A549 (cell line): Measurements from ENCODE around the gene TSR1. TPM values are rescaled to one million over a fixed set of nuclear protein-coding genes. Genes with fewer than 3 reads are reported as not detected.
A peak's percentile ranks its signal among the peaks of the same experiment; 100 is the strongest.

Experiments used
- ATAC-seq, 2 experiments: fragments of 200-7000 bp in 1 of 2; fragments of >200 bp in 1 of 2; cut with Nextera tagmentation in 1 of 2; cut with Tn5 transposase in 1 of 2; 3 replicates each; pipeline versions ENCODE4 v1.8.0 to v1.9.1; 2018 to 2020; ENCODE audit warnings: mild to moderate bottlenecking in 1 of 2, moderate library complexity in 1 of 2
- CTCF ChIA-PET: fragments of 300-600 bp; sonication (Branson Sonifier 250); formaldehyde crosslinking; extraction: SDS; loops from one replicate; lab custom pipeline; 2021; ENCODE audit warnings: antibody characterized with exemption, inconsistent platforms; lab: Yijun Ruan, JAX
- POLR2A ChIA-PET: fragments of 350-600 bp; formaldehyde crosslinking; extraction: SDS; loops from one replicate; lab custom pipeline; 2021; ENCODE audit warnings: antibody characterized with exemption, inconsistent platforms; lab: Yijun Ruan, JAX
- DNase-seq, 2 experiments: peaks; one replicate each; pipeline versions ENCODE4 v3.0.0 to v3.0.0-alpha.2; 2011 to 2016; ENCODE audit warnings: low read depth in 1 of 2, low spot score in 1 of 2
- FAIRE-seq: peaks from 2 replicates; lab custom pipeline; 2011; peaks lifted over from hg19 to GRCh38; lab: Jason Lieb, UNC
- H3K27ac ChIP-seq, 2 experiments: fragments of >200 bp; sonication (Bioruptor Twin); formaldehyde crosslinking; 3 replicates each; pipeline ENCODE4 v1.5.1; 2016 to 2017
- H3K4me1 ChIP-seq: fragments of >200 bp; sonication (Bioruptor Twin); formaldehyde crosslinking; 3 replicates; pipeline ENCODE4 v1.6.1; 2016
- H3K4me2 ChIP-seq: fragments of >200 bp; sonication (Bioruptor Twin); formaldehyde crosslinking; 3 replicates; pipeline ENCODE4 v1.6.1; 2016
- H3K4me3 ChIP-seq: fragments of >200 bp; sonication (Bioruptor Twin); formaldehyde crosslinking; 3 replicates; pipeline ENCODE4 v1.5.1; 2016
- H3K9me3 ChIP-seq: fragments of >200 bp; sonication (Bioruptor Twin); formaldehyde crosslinking; 3 replicates; pipeline ENCODE4 v1.6.1; 2016
- CBX8 ChIP-seq: fragments of 200-600 bp; sonication (generic); IDR thresholded peaks from 2 replicates; pipeline ENCODE4 v1.6.1; 2016
- FOSL2 ChIP-seq, 2 experiments: fragments of 450-650 bp in 1 of 2; fragments of >200 bp in 1 of 2; sonication (Bioruptor Twin) in 1 of 2; formaldehyde crosslinking; IDR thresholded peaks; 2 replicates each; pipeline versions ENCODE4 v1.5.0 to v1.6.1; 2016 to 2020; ENCODE audit warnings: mild to moderate bottlenecking in 1 of 2, moderate library complexity in 1 of 2
- GATA3 ChIP-seq: IDR thresholded peaks from 2 replicates; pipeline ENCODE4 v1.6.1; 2012; ENCODE audit warnings: borderline replicate concordance
- JUN ChIP-seq, 2 experiments: fragments of >200 bp; sonication (Bioruptor Twin); formaldehyde crosslinking; IDR thresholded peaks; 2 replicates in 1 of 2; 3 replicates in 1 of 2; pipeline ENCODE4 v1.6.1; 2016 to 2017
- KDM5A ChIP-seq: fragments of 200-600 bp; sonication (generic); IDR thresholded peaks from 2 replicates; pipeline ENCODE4 v1.6.1; 2016; ENCODE audit warnings: antibody characterized with exemption, mild to moderate bottlenecking
- MAZ ChIP-seq: fragments of 150-350 bp; IDR thresholded peaks from 2 replicates; pipeline ENCODE4 v1.6.1; 2014; ENCODE audit warnings: antibody characterized with exemption, low read depth, low read length, borderline replicate concordance
- PHF8 ChIP-seq: fragments of 200-600 bp; sonication (generic); IDR thresholded peaks from 2 replicates; pipeline ENCODE4 v1.6.1; 2016; ENCODE audit warnings: low read depth, mild to moderate bottlenecking, antibody characterized with exemption, moderate library complexity, borderline replicate concordance
- POLR2AphosphoS2 ChIP-seq: conservative IDR thresholded peaks from 2 replicates; pipeline ENCODE4 v1.6.1; 2012; ENCODE audit warnings: low read length, improper control_type of control experiment, inconsistent platforms
- SREBF2 ChIP-seq: fragments of 450-650 bp; IDR thresholded peaks from 2 replicates; pipeline ENCODE4 v1.6.1; 2014; ENCODE audit warnings: mild to moderate bottlenecking, moderate library complexity
- ZNF302 ChIP-seq: fragments of 250-450 bp; sonication (Bioruptor Pico); IDR thresholded peaks from 2 replicates; pipeline ENCODE4 v1.9.0; 2021; ENCODE audit warnings: inconsistent platforms, mild to moderate bottlenecking, moderate library complexity
- WGBS: methylation state at CpG from one replicate; pipeline ENCODE4 v1.1.6; 2017; ENCODE audit errors: missing lambda C conversion rate; 5-methylcytosine and 5-hydroxymethylcytosine counted together
- polyA plus RNA-seq, 4 experiments: library from polyadenylated mRNA; depleted of rRNA in 3 of 4; stranded (reverse); fragments of >200 nt; fragmentation: RNase III in 1 of 4; extraction: RNeasy Plus Mini Kit Qiagen cat#74134 plus additional on column Dnase treatment in 1 of 4; gene quantifications; 2 replicates in 3 of 4; 3 replicates in 1 of 4; pipeline ENCODE4 v1.2.3, GENCODE V29; 2011 to 2017
- TF ChIP-seq, protein P1 (sequence below): fragments of 250-450 bp; sonication (Bioruptor Pico); IDR thresholded peaks from 2 replicates; pipeline ENCODE4 v1.5.0; 2021; ENCODE audit warnings: mild to moderate bottlenecking, moderate library complexity, borderline replicate concordance
- TF ChIP-seq, protein P2 (sequence below): fragments of >200 bp; sonication (Bioruptor Twin); formaldehyde crosslinking; IDR thresholded peaks from 3 replicates; pipeline ENCODE4 v1.6.1; 2016
- TF ChIP-seq, protein P3 (sequence below): IDR thresholded peaks from 2 replicates; pipeline ENCODE4 v1.6.1; 2012
- TF ChIP-seq, protein P4 (sequence below): fragments of >200 bp; sonication (Bioruptor Twin); formaldehyde crosslinking; IDR thresholded peaks from 2 replicates; pipeline ENCODE4 v1.6.1; 2016
- TF ChIP-seq, protein P5 (sequence below): IDR thresholded peaks from 2 replicates; pipeline ENCODE4 v1.6.1; 2012; ENCODE audit warnings: low read depth, borderline replicate concordance
- TF ChIP-seq, protein P6 (sequence below): fragments of 450-650 bp; IDR thresholded peaks from 2 replicates; pipeline ENCODE4 v1.6.1; 2014; ENCODE audit warnings: antibody characterized with exemption

The TSR1 gene
- polyA plus RNA-seq, 2 of the 4 experiments (the other 2 are of a cell fraction): 38.3 to 84.1 TPM

DNA sequence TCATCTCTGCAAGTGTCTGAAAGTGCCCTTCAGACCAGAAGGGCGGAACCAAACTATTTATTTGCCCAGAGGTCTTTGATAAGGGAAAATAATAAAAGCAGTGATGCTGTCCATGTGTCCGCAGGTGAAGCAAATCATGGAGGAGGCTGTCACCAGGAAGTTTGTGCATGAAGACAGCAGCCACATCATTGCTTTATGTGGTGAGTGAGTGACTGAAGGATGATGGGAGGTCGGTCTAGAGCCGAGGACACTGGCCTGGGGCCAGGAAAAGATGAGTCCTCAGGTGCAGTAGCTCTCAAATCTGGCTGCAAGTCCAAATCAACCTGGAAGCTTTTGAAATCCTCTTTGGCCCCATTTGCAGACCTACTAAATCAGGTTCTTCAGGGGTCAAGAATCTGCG lies 7.2 kb upstream of the TSR1 start:
- WGBS: 59% methylated on average over 5 of the region's 5 CpGs
- CTCF ChIA-PET: interaction anchor here (4.6 to 13.0 kb wide), 2 partner anchors 10 to 22 kb away, joined by 30 to 216 read pairs; no protein-coding TSS in a partner anchor
- DNase-seq (no peak), ATAC-seq (no peak), FAIRE-seq (no peak)
- no peak overlapping the region for H3K27ac ChIP-seq
- no peak for TF ChIP-seq GATA3
- no peak for TF ChIP-seq ZNF302
- TF ChIP-seq SREBF2: no peak
- TF ChIP-seq POLR2AphosphoS2: no peak
- TF ChIP-seq, protein P1, sequence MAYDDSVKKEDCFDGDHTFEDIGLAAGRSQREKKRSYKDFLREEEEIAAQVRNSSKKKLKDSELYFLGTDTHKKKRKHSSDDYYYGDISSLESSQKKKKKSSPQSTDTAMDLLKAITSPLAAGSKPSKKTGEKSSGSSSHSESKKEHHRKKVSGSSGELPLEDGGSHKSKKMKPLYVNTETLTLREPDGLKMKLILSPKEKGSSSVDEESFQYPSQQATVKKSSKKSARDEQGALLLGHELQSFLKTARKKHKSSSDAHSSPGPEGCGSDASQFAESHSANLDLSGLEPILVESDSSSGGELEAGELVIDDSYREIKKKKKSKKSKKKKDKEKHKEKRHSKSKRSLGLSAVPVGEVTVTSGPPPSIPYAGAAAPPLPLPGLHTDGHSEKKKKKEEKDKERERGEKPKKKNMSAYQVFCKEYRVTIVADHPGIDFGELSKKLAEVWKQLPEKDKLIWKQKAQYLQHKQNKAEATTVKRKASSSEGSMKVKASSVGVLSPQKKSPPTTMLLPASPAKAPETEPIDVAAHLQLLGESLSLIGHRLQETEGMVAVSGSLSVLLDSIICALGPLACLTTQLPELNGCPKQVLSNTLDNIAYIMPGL (CRISPR knock-in tag): no peak
- TF ChIP-seq KDM5A: no peak
- TF ChIP-seq CBX8: no peak
- TF ChIP-seq MAZ: no peak
- no peak overlapping the region for H3K4me3 ChIP-seq
- H3K4me2 ChIP-seq: no peak overlapping the region
- POLR2A ChIA-PET: no interaction called here
- peaks cover 15% of the 10 kb centered on the region for H3K4me1 ChIP-seq
- no peaks in the 10 kb centered on the region for H3K9me3 ChIP-seq

DNA sequence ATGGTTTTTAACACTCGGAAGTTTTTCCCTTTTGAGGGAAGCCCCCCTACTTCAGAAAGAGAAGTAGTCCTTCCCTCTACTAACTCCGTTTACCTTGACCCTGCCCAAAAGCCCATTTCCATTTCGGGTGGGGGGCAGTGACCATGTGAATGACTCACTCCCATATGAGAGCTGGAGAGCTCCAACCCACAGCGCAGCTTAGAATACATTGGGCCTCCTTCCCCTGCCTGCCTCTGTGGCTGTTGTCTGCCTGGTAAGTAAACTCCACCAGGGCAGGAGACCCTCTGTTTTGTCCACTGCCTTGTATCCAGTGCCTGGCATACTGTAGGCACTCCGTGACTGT lies 2.0 kb upstream of the TSR1 start:
- POLR2A ChIA-PET: interaction anchor here (0.6 to 3.2 kb wide), 6 partner anchors 8 to 76 kb away, joined by 3 to 37 read pairs (median 8); partner anchors contain the start of genes SMG6 and SRR
- ATAC-seq: no peak

DNA sequence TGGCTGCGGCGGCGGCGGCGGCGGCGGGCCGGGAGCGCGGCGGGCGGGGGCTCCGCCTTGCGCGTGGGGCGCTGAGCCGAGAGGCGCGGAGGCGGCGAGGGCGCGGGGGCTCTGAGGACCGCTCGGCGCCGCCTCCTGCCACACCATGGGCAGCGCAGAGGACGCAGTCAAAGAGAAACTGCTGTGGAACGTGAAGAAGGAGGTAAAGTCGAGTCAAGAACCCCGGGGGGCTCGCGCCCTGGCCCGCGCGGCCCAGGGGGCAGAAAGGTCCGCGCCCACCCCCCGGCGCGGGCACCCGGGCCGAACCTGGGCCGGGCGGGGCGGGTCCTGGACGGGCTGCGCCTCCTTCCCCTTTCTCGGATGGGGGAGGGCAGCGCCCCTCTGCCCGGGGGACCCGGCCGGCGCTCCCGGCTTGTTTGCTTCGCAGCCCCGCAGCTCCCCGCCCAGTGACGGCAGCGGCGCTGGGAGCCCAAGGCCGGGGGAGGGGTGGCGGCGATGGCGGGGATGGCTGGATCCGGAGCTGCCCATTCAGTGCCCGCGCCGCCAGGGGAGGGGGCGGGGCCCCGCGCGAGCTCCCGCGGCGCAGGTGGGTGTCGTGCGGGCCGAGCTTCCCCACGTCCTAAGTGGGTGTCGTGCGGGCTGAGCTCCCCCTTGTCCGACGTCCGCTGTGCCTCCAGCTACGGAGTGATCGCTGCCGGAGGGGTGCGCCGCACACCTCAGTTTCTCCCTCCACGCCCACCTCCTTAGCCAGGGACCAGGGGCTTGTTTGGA lies 1.5 kb upstream of the TSR1 start:
- no peak for FAIRE-seq

More for the DNA sequence above, 2.0 kb upstream of the TSR1 start:
- Histone ChIP-seq H3K4me2 (peak overlapping the region; percentile 100), H3K4me3 (peak overlapping the region; percentile 99), H3K9me3 (no peaks in the 10 kb centered on the region), H3K27ac (peak overlapping the region; percentile 94 to 99), H3K4me1 (peaks cover 20% of the 10 kb centered on the region)
- TF ChIP-seq FOSL2 (IDR thresholded peaks at IDR 0.05) (no peak), FOSL2 (CRISPR knock-in tag; IDR thresholded peaks at IDR 0.05) (peak; percentile 53), MAZ (no peak)
- CTCF ChIA-PET: interaction anchor here (1.2 to 8.1 kb wide), 7 partner anchors 9 to 283 kb away, joined by 3 to 79 read pairs (median 11); partner anchors contain the start of gene HIC1
- FAIRE-seq (no peak), DNase-seq (no peak)
- 24% methylated on average over 5 of the region's 5 CpGs for WGBS

More for the DNA sequence above, 1.5 kb upstream of the TSR1 start:
- peak overlapping the region; percentile 100 for H3K4me2 ChIP-seq
- ATAC-seq: peak; percentile 65 to 67
- DNase-seq: peak; percentile 65 to 91
- H3K4me3 ChIP-seq: peak overlapping the region; percentile 99
- 2% methylated on average over 40 of the region's 92 CpGs for WGBS
- no peaks in the 10 kb centered on the region for H3K9me3 ChIP-seq
- ChIA-PET POLR2A (interaction anchor here (0.6 to 3.2 kb wide), 8 partner anchors 8 to 76 kb away, joined by 3 to 37 read pairs (median 6); partner anchors contain the start of genes SMG6 and SRR), CTCF (interaction anchor here (0.6 to 8.1 kb wide), 12 partner anchors 8 to 283 kb away, joined by 3 to 79 read pairs (median 8); partner anchors contain the start of gene HIC1)
- peak; percentile 49; the same call in 1 of the 2 replicates for TF ChIP-seq PHF8
- TF ChIP-seq, protein P2, sequence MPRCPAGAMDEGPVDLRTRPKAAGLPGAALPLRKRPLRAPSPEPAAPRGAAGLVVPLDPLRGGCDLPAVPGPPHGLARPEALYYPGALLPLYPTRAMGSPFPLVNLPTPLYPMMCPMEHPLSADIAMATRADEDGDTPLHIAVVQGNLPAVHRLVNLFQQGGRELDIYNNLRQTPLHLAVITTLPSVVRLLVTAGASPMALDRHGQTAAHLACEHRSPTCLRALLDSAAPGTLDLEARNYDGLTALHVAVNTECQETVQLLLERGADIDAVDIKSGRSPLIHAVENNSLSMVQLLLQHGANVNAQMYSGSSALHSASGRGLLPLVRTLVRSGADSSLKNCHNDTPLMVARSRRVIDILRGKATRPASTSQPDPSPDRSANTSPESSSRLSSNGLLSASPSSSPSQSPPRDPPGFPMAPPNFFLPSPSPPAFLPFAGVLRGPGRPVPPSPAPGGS: peak; percentile 71; the same call in 1 of the 3 replicates
- peak; percentile 45 to 52; a peak in 1 of 5 replicates for TF ChIP-seq JUN (IDR thresholded peaks at IDR 0.05)
- TF ChIP-seq, protein P3, sequence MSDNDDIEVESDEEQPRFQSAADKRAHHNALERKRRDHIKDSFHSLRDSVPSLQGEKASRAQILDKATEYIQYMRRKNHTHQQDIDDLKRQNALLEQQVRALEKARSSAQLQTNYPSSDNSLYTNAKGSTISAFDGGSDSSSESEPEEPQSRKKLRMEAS: peak; percentile 39
- TF ChIP-seq, protein P4, sequence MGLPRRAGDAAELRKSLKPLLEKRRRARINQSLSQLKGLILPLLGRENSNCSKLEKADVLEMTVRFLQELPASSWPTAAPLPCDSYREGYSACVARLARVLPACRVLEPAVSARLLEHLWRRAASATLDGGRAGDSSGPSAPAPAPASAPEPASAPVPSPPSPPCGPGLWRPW: no peak
- 0 out of 2 replicates have a peak, but pooled peaks have one; percentile 31 for TF ChIP-seq GATA3
- TF ChIP-seq MAZ: no peak
- TF ChIP-seq, protein P5, sequence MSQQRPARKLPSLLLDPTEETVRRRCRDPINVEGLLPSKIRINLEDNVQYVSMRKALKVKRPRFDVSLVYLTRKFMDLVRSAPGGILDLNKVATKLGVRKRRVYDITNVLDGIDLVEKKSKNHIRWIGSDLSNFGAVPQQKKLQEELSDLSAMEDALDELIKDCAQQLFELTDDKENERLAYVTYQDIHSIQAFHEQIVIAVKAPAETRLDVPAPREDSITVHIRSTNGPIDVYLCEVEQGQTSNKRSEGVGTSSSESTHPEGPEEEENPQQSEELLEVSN: no peak; the same call in 1 of the 2 replicates
- TF ChIP-seq, protein P6, sequence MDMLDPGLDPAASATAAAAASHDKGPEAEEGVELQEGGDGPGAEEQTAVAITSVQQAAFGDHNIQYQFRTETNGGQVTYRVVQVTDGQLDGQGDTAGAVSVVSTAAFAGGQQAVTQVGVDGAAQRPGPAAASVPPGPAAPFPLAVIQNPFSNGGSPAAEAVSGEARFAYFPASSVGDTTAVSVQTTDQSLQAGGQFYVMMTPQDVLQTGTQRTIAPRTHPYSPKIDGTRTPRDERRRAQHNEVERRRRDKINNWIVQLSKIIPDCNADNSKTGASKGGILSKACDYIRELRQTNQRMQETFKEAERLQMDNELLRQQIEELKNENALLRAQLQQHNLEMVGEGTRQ: no peak
- H3K4me1 ChIP-seq: peaks cover 20% of the 10 kb centered on the region
- H3K27ac ChIP-seq: peak overlapping the region; percentile 94 to 99
